GM12878 (cell line): Measurements from ENCODE around the gene TMCO6. TPM values are rescaled to one million over a fixed set of nuclear protein-coding genes. Genes with fewer than 3 reads are reported as not detected.

Experiments used
- ATAC-seq: fragments of 200-7000 bp; cut with Tn5 transposase; 3 replicates; pipeline ENCODE4 v1.9.1; 2020; ENCODE audit warnings: mild to moderate bottlenecking, moderate library complexity
- BruUV-seq: library from RNA; stranded (reverse); fragments of 400-500 nt; replicated peaks from 2 replicates; lab custom pipeline; 2021; lab: Mats Ljungman, UMichigan
- CTCF ChIA-PET: fragments of 300-600 bp; sonication (Branson Sonifier 250); formaldehyde crosslinking; extraction: SDS; loops from one replicate; lab custom pipeline; 2021; ENCODE audit warnings: inconsistent platforms; lab: Yijun Ruan, JAX
- POLR2A ChIA-PET: fragments of 350-600 bp; formaldehyde crosslinking; extraction: SDS; loops from one replicate; lab custom pipeline; 2021; ENCODE audit warnings: inconsistent platforms; lab: Charles Lee
- RAD21 ChIA-PET: fragments of 300-600 bp; sonication (Branson Sonifier 250); formaldehyde crosslinking; loops from one replicate; lab custom pipeline; 2023; ENCODE audit warnings: antibody characterized with exemption; ENCODE audit not compliant: unreplicated experiment; lab: Charles Lee
- SMC1A ChIA-PET: fragments of 300-600 bp; sonication (Branson Sonifier 250); formaldehyde crosslinking; loops from one replicate; lab custom pipeline; 2023; ENCODE audit not compliant: unreplicated experiment, uncharacterized antibody; lab: Charles Lee
- DNase-seq: peaks from one replicate; pipeline ENCODE4 v3.0.0-alpha.2; 2011; ENCODE audit warnings: low read depth, low spot score
- FAIRE-seq: peaks from 3 replicates; lab custom pipeline; 2011; peaks lifted over from hg19 to GRCh38; lab: Jason Lieb, UNC
- H2AFZ ChIP-seq: 2 replicates; pipeline ENCODE4 v1.6.0; 2011; ENCODE audit warnings: low read depth, low read length, control low read depth; ENCODE audit not compliant: control insufficient read depth
- H3K27ac ChIP-seq: 2 replicates; pipeline ENCODE4 v1.5.1; 2011; ENCODE audit warnings: control low read depth; ENCODE audit not compliant: control insufficient read depth, insufficient read depth
- H3K27me3 ChIP-seq, 2 experiments: replicated peaks in 1 of 2; 2 replicates each; pipeline versions ENCODE4 v1.6.0 to v1.6.1; 2011; ENCODE audit warnings: low read length in 1 of 2; ENCODE audit not compliant: control insufficient read depth in 2 of 2, insufficient read depth in 2 of 2
- H3K36me3 ChIP-seq, 2 experiments: 2 replicates each; pipeline ENCODE4 v1.5.1; 2011; ENCODE audit warnings: low read length in 1 of 2; ENCODE audit not compliant: control insufficient read depth in 2 of 2, insufficient read depth in 2 of 2
- H3K4me1 ChIP-seq: 2 replicates; pipeline ENCODE4 v1.6.1; 2011; ENCODE audit warnings: mild to moderate bottlenecking, low read length, moderate library complexity, mixed read lengths; ENCODE audit not compliant: control insufficient read depth, insufficient read depth
- H3K4me2 ChIP-seq: 2 replicates; pipeline ENCODE4 v1.6.0; 2011; ENCODE audit warnings: control low read depth; ENCODE audit not compliant: control insufficient read depth, insufficient read depth
- H3K4me3 ChIP-seq: fragments of 200-600 bp; sonication (generic); 2 replicates; pipeline ENCODE4 v1.5.1; 2016
- H3K79me2 ChIP-seq: 2 replicates; pipeline ENCODE4 v1.6.0; 2011; ENCODE audit warnings: low read length; ENCODE audit not compliant: control insufficient read depth, insufficient read depth
- H3K9ac ChIP-seq: 2 replicates; pipeline ENCODE4 v1.8.0; 2011; ENCODE audit warnings: low read length, control low read depth, mixed read lengths; ENCODE audit not compliant: control insufficient read depth, insufficient read depth
- H3K9me3 ChIP-seq: replicated peaks from 3 replicates; pipeline ENCODE4 v1.5.1; 2011; ENCODE audit warnings: mild to moderate bottlenecking, low read length; ENCODE audit not compliant: control insufficient read depth, insufficient read depth
- H4K20me1 ChIP-seq: 2 replicates; pipeline ENCODE4 v1.6.0; 2011; ENCODE audit not compliant: control insufficient read depth, insufficient read depth
- EGR1 ChIP-seq, 2 experiments: IDR thresholded peaks; 1 replicate in 1 of 2; 2 replicates in 1 of 2; pipeline ENCODE4 v1.6.1; 2011 to 2012; ENCODE audit warnings: low read depth in 2 of 2, low read length in 2 of 2, borderline replicate concordance in 1 of 2, mild to moderate bottlenecking in 1 of 2, moderate library complexity in 1 of 2
- ELK1 ChIP-seq: IDR thresholded peaks from 2 replicates; pipeline ENCODE4 v1.6.1; 2012; ENCODE audit warnings: low read depth, low read length, improper control_type of control experiment
- HDAC6 ChIP-seq: fragments of 200-600 bp; sonication (generic); IDR thresholded peaks from one replicate; pipeline ENCODE4 v1.8.0; 2017; ENCODE audit warnings: antibody characterized with exemption; ENCODE audit not compliant: unreplicated experiment
- LARP7 ChIP-seq: fragments of 450-650 bp; IDR thresholded peaks from 2 replicates; pipeline ENCODE4 v1.6.1; 2017; ENCODE audit warnings: mild to moderate bottlenecking
- MEF2B ChIP-seq: fragments of 450-650 bp; IDR thresholded peaks from 2 replicates; pipeline ENCODE4 v1.6.1; 2018; ENCODE audit warnings: mild to moderate bottlenecking, moderate library complexity; ENCODE audit not compliant: partially characterized antibody, poor library complexity, severe bottlenecking
- MLLT1 ChIP-seq: fragments of 450-650 bp; IDR thresholded peaks from 2 replicates; pipeline ENCODE4 v1.6.1; 2016; ENCODE audit warnings: mild to moderate bottlenecking
- MTA3 ChIP-seq: IDR thresholded peaks from 2 replicates; pipeline ENCODE4 v1.6.1; 2012; ENCODE audit warnings: low read length, inconsistent platforms, borderline replicate concordance
- PAX8 ChIP-seq: fragments of 450-650 bp; IDR thresholded peaks from 2 replicates; pipeline ENCODE4 v1.6.1; 2017; ENCODE audit warnings: mild to moderate bottlenecking, moderate library complexity
- POLR2A ChIP-seq: IDR thresholded peaks from 2 replicates; pipeline ENCODE4 v1.6.1; 2011; ENCODE audit warnings: low read depth, mild to moderate bottlenecking, low read length
- POU2F2 ChIP-seq: IDR thresholded peaks from 3 replicates; pipeline ENCODE4 v1.6.1; 2011; ENCODE audit warnings: low read depth, mild to moderate bottlenecking, low read length, borderline replicate concordance
- RAD51 ChIP-seq: fragments of 450-650 bp; IDR thresholded peaks from 2 replicates; pipeline ENCODE4 v1.6.1; 2016; ENCODE audit warnings: moderate library complexity, mild to moderate bottlenecking, inconsistent platforms
- SPI1 ChIP-seq: IDR thresholded peaks from 2 replicates; pipeline ENCODE4 v1.6.1; 2011; ENCODE audit warnings: low read depth, mild to moderate bottlenecking, low read length, moderate library complexity, borderline replicate concordance; ENCODE audit not compliant: insufficient read depth
- ZNF274 ChIP-seq: IDR thresholded peaks from one replicate; pipeline ENCODE4 v1.8.0; 2011; ENCODE audit not compliant: insufficient read length, insufficient read depth
- ZNF384 ChIP-seq: IDR thresholded peaks from 2 replicates; pipeline ENCODE4 v1.6.1; 2012; ENCODE audit warnings: low read depth, mild to moderate bottlenecking, low read length, improper control_type of control experiment, borderline replicate concordance
- ZNF592 ChIP-seq: fragments of 450-650 bp; IDR thresholded peaks from 2 replicates; pipeline ENCODE4 v1.6.1; 2017; ENCODE audit warnings: mild to moderate bottlenecking, moderate library complexity
- ZNF622 ChIP-seq: fragments of 450-650 bp; IDR thresholded peaks from 2 replicates; pipeline ENCODE4 v1.6.1; 2017; ENCODE audit warnings: mild to moderate bottlenecking, inconsistent platforms
- ZSCAN29 ChIP-seq: fragments of 450-650 bp; IDR thresholded peaks from 2 replicates; pipeline ENCODE4 v1.6.1; 2017; ENCODE audit warnings: mild to moderate bottlenecking, moderate library complexity
- WGBS: methylation state at CpG from one replicate; pipeline ENCODE4 v1.1.6; 2016; ENCODE audit warnings: low lambda C conversion rate; ENCODE audit not compliant: insufficient replicate concordance, insufficient coverage; ENCODE audit errors: missing lambda C conversion rate; 5-methylcytosine and 5-hydroxymethylcytosine counted together
- in situ Hi-C: fragments of 300-500 bp; cut with MboI; formaldehyde crosslinking; loops from 9 replicates; pipeline ENCODE4 v1.14.3; 2018; ENCODE audit warnings: mixed read lengths
- intact Hi-C: fragments of 100-400 bp; cut with micrococcal nuclease; formaldehyde crosslinking; loops from one replicate; pipeline ENCODE4 v1.14.2; 2022; ENCODE audit not compliant: unreplicated experiment
- polyA plus RNA-seq, 11 experiments: library from polyadenylated mRNA; depleted of rRNA in 4 of 11; unstranded in 6 of 11; stranded (reverse) in 5 of 11; fragments of >200 nt; fragmentation: Nextera tagmentation in 4 of 11; fragmentation: Illumina TruSeq in 1 of 11; extraction: Ambion mirVana in 4 of 11; extraction: Trizol in 1 of 11; gene quantifications; 1 replicate in 1 of 11; 2 replicates in 10 of 11; pipeline versions ENCODE4 v1.2.1 to v1.2.3, GENCODE V29; 2011 to 2016; ENCODE audit warnings: inconsistent platforms in 2 of 11, missing spikeins in 2 of 11, low read depth in 1 of 11
- total RNA-seq, 4 experiments: library from RNA; depleted of rRNA in 3 of 4; stranded (reverse); fragments of >200 nt in 3 of 4; fragmentation: Illumina TruSeq in 1 of 4; extraction: Trizol in 1 of 4; gene quantifications; 2 replicates each; pipeline versions ENCODE4 v1.2.1 to v1.2.3, GENCODE V29; 2013 to 2021

Gene TMCO6
- total and polyA plus RNA-seq, 10 of the 15 experiments (the other 5 are each of a cell fraction or from before 2014, with no cell fraction given): 4.1 to 21.6 (median 11.7) TPM

DNA sequence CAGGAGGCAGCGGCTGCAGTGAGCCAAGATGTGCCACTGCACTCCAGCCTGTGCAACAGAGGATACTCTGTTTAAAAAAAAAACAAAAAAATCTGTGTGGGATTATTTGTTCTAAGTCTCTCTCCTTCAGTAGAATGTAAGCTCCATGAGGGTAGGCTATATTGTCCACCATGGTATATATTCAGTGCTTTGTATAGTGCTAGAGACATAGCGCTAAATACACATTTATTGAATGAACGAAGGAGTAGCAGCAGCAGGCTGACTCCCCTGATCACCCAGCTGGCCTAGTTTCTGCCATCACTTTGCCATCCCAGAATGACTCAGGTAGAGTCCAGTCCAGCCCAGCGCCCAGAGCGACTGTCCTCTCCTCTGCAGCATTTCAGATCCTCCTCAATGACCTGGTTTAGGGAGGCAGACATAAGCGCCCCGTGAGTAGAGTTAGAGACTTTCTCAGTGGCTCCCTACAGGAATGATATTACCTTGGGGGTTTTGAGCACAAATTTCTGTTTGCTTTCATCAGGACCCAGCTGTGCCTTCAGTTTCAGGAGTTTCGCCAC lies 51.2 kb downstream of the TMCO6 start:
- H3K4me3 ChIP-seq: peak overlapping the region; percentile 89
- FAIRE-seq (peak; percentile 59), DNase-seq (no peak), ATAC-seq (peak; percentile 35)
- intact Hi-C loops: loop anchor here (2.0 kb wide), 1 partner anchor 290 kb away; the partner anchor contains the start of gene ANKHD1
- no peaks in the 10 kb centered on the region for H3K9me3 ChIP-seq
- WGBS: 59% methylated on average over 8 of the region's 8 CpGs
- BruUV-seq: TSS peak; percentile 79
- CTCF ChIA-PET: interaction anchor here (0.6 to 2.6 kb wide), 13 partner anchors 10 to 877 kb away, joined by 3 to 9 read pairs (median 3); partner anchors contain the start of genes ANKHD1 and ZMAT2
- RAD21 ChIA-PET: interaction anchor here (0.6 to 1.5 kb wide), 7 partner anchors 10 to 288 kb away, joined by 3 to 8 read pairs (median 4); partner anchors contain the start of genes IK, NDUFA2 and ZMAT2
- H4K20me1 ChIP-seq: no peaks in the 10 kb centered on the region
- H3K4me1 ChIP-seq: peaks cover 4% of the 10 kb centered on the region; the same call in 1 of the 2 replicates
- peak overlapping the region; percentile 87 for H2AFZ ChIP-seq
- H3K36me3 ChIP-seq: peaks cover 2 to 10% of the 10 kb centered on the region in 2 experiments; a peak in 3 of 4 replicates
- in situ Hi-C loops: no loop called here
- H3K79me2 ChIP-seq: peaks cover 41% of the 10 kb centered on the region
- H3K27me3 ChIP-seq: no peaks in the 10 kb centered on the region
- peak overlapping the region; percentile 88 for H3K4me2 ChIP-seq
- SMC1A ChIA-PET: interaction anchor here (0.9 to 3.6 kb wide), 11 partner anchors 10 to 479 kb away, joined by 3 to 16 read pairs (median 4); partner anchors contain the start of genes EIF4EBP3, IK, NDUFA2 and ZMAT2
- POLR2A ChIA-PET: interaction anchor here (0.6 to 1.7 kb wide), 11 partner anchors 10 to 286 kb away, joined by 3 to 15 read pairs (median 5); partner anchors contain the start of genes APBB3, IK, NDUFA2 and WDR55
- peak overlapping the region; percentile 74 for H3K27ac ChIP-seq
- peak overlapping the region; percentile 80 for H3K9ac ChIP-seq
- TF ChIP-seq POU2F2 (no peak), POLR2A (no peak), ZNF384 (no peak), MTA3 (no peak), SPI1 (no peak), ZNF274 (no peak), ZNF592 (no peak), ZSCAN29 (no peak), PAX8 (no peak), MEF2B (no peak), MLLT1 (no peak), LARP7 (no peak), ELK1 (no peak), EGR1 (IDR thresholded peaks at IDR 0.05; ENCODE audit: borderline replicate concordance in 1 of 2, low read depth in 2 of 2, low read length in 2 of 2) (no peak), HDAC6 (no peak), RAD51 (no peak), ZNF622 (no peak)
